Neutrophil (primary cell): Measurements from ENCODE around the gene INO80E.
"Not testable (repeated sequence)": the region's sequence is repeated elsewhere in the genome, so short reads cannot be mapped to it uniquely, and the experiment has no call there.

ENCODE experiments used
- H3K27ac ChIP-seq: fragments of 200-600 bp; sonication (generic); 2 replicates; pipeline ENCODE4 v1.5.1; 2016; ENCODE audit warnings: mild to moderate bottlenecking, moderate library complexity
- H3K27me3 ChIP-seq: fragments of 200-600 bp; sonication (generic); 2 replicates; pipeline ENCODE4 v1.6.0; 2016; ENCODE audit warnings: mild to moderate bottlenecking
- H3K36me3 ChIP-seq: fragments of 200-600 bp; sonication (generic); 2 replicates; pipeline ENCODE4 v1.5.1; 2017
- H3K4me1 ChIP-seq, 2 experiments: fragments of 200-600 bp in 1 of 2; sonication (generic) in 1 of 2; 1 replicate in 1 of 2; 2 replicates in 1 of 2; pipeline versions ENCODE4 v1.5.1 to v1.6.1; 2013 to 2016; ENCODE audit warnings: low read depth in 1 of 2, low read length in 1 of 2, mild to moderate bottlenecking in 1 of 2, moderate library complexity in 1 of 2; ENCODE audit not compliant: control insufficient read depth in 1 of 2, insufficient read depth in 1 of 2
- H3K4me3 ChIP-seq, 2 experiments: fragments of 200-600 bp in 1 of 2; sonication (generic) in 1 of 2; 1 replicate in 1 of 2; 2 replicates in 1 of 2; pipeline ENCODE4 v1.5.1; 2013 to 2016; ENCODE audit warnings: low read depth in 1 of 2, low read length in 1 of 2, mild to moderate bottlenecking in 1 of 2, moderate library complexity in 1 of 2
- H3K9me3 ChIP-seq: fragments of 200-600 bp; sonication (generic); 2 replicates; pipeline ENCODE4 v1.5.1; 2016
- CTCF ChIP-seq: fragments of 200-600 bp; sonication (generic); IDR thresholded peaks from 2 replicates; pipeline ENCODE4 v1.5.1; 2016; ENCODE audit warnings: antibody characterized with exemption

Gene INO80E

GRCh38 chr16:30031477-30031918 lies 35.5 kb downstream of the INO80E start:
- no peak overlapping the region for H3K4me3 ChIP-seq
- peaks cover 95% of the 10 kb centered on the region for H3K27me3 ChIP-seq
- no peak for TF ChIP-seq CTCF
- H3K36me3 ChIP-seq, result no peaks in the 10 kb centered on the region
- H3K4me1 ChIP-seq, result peaks cover 0 to 6% of the 10 kb centered on the region in 2 experiments
- H3K27ac ChIP-seq, result no peak overlapping the region
- H3K9me3 ChIP-seq, result no peaks in the 10 kb centered on the region

GRCh38 chr16:30032083-30032819 lies 36.2 kb downstream of the INO80E start:
- peaks cover 88% of the 10 kb centered on the region for H3K27me3 ChIP-seq
- H3K4me1 ChIP-seq, result peaks cover 0 to 6% of the 10 kb centered on the region in 2 experiments
- no peak overlapping the region for H3K4me3 ChIP-seq
- no peaks in the 10 kb centered on the region for H3K36me3 ChIP-seq
- no peak overlapping the region for H3K27ac ChIP-seq
- peak; percentile 84 for TF ChIP-seq CTCF
- no peaks in the 10 kb centered on the region for H3K9me3 ChIP-seq

GRCh38 chr16:30033270-30033669 lies 37.2 kb downstream of the INO80E start:
- Histone ChIP-seq H3K36me3 (no peaks in the 10 kb centered on the region), H3K27ac (no peak overlapping the region), H3K9me3 (no peaks in the 10 kb centered on the region), H3K27me3 (peaks cover 78% of the 10 kb centered on the region), H3K4me3 (no peak overlapping the region), H3K4me1 (peaks cover 0 to 6% of the 10 kb centered on the region in 2 experiments)
- TF ChIP-seq CTCF, result no peak

- no peak overlapping the region for H3K4me3 ChIP-seq
- TF ChIP-seq CTCF, result no peak
- H3K36me3 ChIP-seq, result no peaks in the 10 kb centered on the region
- H3K9me3 ChIP-seq, result no peaks in the 10 kb centered on the region
- H3K27me3 ChIP-seq, result peaks cover 22% of the 10 kb centered on the region
- no peak overlapping the region for H3K27ac ChIP-seq
- no peaks in the 10 kb centered on the region for H3K4me1 ChIP-seq
Measured at GRCh38 chr16:30040221-30040620, 44.2 kb downstream of the INO80E start.

GRCh38 chr16:30040690-30041089 lies 44.6 kb downstream of the INO80E start:
- H3K4me1 ChIP-seq, H3K9me3 ChIP-seq, H3K4me3 ChIP-seq, H3K27ac ChIP-seq, H3K36me3 ChIP-seq: not testable (repeated sequence)
- H3K27me3 ChIP-seq, result peaks cover 19% of the 10 kb centered on the region

GRCh38 chr16:30041841-30042240 lies 45.8 kb downstream of the INO80E start:
- Histone ChIP-seq H3K27ac (no peak overlapping the region), H3K4me3 (no peak overlapping the region), H3K9me3 (no peaks in the 10 kb centered on the region), H3K4me1 (no peaks in the 10 kb centered on the region), H3K27me3 (peaks cover 10% of the 10 kb centered on the region), H3K36me3 (no peaks in the 10 kb centered on the region)
- no peak for TF ChIP-seq CTCF
